ENCODE data around the gene SLC25A48.

Gene SLC25A48

GRCh38 chr5:135834639-135835529 lies at the start of gene SLC25A48:
TSS of gene SLC25A48 (plus strand) at chr5:135834663. CDS start at chr5:135834848, 185 bp downstream.
- DNase-seq (ENCODE audit: low spot score) = peak; percentile 88

DNA sequence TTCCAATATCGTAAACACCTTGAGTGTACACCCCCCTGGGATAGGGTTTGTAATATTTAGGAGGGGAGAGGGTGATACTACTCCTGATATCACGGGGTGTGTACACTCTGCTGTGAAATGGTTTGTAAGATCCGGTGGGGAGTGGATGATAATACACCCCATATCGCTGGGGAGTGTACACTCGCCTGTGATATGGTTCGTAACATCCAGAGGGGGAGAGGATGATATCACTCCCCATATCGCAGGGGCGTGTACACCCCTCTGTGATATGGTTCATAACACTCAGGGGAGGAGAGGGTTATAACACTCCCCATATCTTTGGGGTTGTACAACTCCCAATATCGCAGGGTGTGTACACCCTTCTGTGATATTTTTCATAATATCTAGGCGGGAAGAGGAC lies 33.8 kb upstream of the SLC25A48 start:
- no peak for DNase-seq (ENCODE audit: low spot score)

DNA sequence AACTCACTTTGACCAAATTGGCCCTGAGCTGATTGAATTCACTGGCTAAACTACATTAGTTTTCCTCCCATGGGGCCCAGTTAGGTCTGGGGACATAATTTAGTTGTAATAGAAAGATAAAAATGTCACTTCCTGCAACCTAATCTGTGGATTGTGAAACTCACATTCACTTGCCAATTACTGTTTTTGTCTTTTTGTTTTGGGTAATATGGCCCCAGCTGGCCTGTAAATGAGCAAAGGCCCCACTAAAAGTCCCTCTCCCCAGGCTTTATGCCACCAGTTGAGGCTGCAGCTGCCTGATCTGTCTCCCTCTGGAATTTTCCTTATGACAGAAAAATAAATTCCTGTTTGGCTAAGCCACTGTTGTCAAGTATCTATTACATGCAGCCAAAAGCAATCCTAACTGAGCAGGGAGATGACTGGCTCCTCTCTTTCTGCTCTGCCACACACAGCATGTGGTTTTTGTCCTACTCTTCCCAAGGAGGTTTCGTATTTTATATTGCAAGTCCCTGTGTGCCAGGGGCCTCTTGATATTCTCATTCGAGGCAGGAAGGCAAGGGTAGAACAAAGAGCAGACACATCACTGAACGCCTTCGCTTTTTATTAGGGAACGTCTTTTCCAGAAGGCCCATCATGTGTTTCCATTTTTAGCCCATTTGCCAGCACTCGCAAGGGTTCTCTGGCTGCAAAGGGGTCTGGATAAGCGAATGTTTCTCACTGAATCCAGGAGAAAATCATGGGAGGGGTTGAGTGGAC lies 24.1 kb upstream of the SLC25A48 start:
- no peak for DNase-seq (ENCODE audit: low spot score)

DNA sequence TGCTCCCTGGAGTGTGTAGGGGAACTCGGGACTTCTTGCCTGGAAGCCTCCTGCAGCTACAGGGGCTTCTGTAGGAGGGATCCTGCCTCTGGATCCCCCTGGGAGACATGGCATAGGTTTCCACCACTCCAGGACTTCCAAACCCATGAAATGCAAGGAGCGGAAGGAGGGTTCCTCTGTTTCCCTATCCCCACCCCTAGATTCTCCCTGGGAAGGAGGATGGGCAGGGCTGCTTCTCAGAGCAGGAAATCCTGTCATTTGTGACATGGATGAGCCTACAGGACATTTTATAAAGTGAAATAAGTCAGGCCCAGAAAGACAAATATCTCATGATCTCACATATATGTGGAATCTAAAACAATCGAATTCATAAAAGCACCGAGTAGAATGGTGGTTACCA lies 23.5 kb upstream of the SLC25A48 start:
- DNase-seq (ENCODE audit: low spot score) = no peak

DNA sequence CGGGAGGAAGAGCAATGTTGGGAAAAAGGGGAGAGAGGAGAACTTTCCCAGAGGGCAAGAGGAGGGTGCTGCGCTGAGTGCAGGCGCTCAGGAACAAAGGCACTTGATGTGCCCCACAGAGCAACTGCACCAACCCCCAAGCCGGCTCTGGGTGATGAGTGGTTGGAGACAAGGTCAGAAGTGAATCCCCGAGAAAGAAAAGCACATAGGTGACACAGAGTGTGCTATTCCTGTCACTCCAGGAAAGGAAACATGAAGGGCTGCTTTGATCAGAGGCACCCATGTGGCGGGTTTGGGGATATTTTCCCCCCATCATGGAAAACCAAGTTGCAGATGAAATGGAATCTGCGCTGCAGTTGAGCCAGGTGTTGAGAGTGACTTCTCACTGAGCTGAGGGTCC lies 20.7 kb upstream of the SLC25A48 start:
- no peak for DNase-seq (ENCODE audit: low spot score)

DNA sequence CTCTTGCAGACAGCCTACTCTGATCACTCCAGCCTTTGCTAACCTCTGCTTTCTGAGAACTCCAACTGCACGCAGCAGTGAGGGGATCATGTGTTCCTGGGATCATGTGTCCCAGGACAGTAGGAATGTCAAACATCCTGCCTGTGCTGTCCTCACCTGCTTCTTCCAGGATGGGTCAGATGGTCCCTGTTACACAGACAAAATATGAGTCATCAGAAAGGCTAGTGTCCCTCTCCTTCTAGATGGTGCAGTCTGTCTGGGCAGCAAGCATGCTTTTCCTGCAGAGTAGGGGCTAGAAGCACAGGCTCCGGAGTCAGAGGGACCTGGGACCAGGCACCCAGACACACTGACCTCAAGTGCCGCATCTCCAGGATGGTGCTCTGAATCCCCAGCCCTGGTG lies 20.1 kb upstream of the SLC25A48 start:
- DNase-seq (ENCODE audit: low spot score) = peak; percentile 50

DNA sequence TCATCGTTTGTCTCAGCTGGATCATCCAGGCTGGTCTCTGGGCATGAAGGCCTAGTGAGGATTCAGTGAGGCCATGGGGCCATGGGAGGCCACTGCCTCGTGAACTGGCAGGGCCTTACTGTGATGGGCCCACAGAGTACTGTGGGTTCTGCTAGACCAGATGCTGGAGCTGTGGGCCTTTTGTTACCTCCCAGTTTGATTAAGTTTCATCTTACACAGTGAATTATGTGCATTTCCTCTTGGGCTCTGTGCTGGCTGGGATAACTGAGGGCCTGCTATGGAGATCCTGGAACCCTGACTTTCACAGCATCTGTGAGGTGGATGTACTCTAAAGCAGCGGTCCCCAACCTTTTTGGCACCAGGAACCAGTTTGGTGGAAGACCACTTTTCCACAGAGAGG lies 19.7 kb upstream of the SLC25A48 start:
- DNase-seq (ENCODE audit: low spot score) = no peak

GRCh38 chr5:135821061-135821801 lies 13.2 kb upstream of the SLC25A48 start:
- no peak for DNase-seq (ENCODE audit: low spot score)

GRCh38 chr5:135821802-135822201 lies 12.7 kb upstream of the SLC25A48 start:
- DNase-seq (ENCODE audit: low spot score) = no peak

GRCh38 chr5:135822286-135822685 lies 12.2 kb upstream of the SLC25A48 start:
- no peak for DNase-seq (ENCODE audit: low spot score)

DNA sequence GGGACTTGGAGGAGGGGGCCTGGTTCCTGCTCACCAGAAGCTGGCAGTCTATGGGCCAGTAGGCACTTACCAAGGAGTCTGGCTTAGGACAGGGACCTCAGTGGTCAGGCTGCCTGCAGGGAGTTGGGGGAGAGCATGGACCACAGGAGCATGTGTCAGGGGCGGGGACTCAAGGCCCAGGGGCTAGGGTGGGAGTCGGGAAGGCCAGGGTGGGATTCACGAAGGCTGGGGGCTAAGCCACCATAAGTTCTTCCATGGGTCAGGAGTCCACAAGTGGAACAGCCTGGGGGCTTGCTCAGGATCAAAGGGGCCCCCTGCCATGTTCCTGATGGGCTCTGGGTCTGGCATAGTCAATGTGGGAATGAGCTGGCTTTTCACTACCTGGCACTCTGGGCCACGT lies 11.5 kb upstream of the SLC25A48 start:
- DNase-seq (ENCODE audit: low spot score) = no peak

DNA sequence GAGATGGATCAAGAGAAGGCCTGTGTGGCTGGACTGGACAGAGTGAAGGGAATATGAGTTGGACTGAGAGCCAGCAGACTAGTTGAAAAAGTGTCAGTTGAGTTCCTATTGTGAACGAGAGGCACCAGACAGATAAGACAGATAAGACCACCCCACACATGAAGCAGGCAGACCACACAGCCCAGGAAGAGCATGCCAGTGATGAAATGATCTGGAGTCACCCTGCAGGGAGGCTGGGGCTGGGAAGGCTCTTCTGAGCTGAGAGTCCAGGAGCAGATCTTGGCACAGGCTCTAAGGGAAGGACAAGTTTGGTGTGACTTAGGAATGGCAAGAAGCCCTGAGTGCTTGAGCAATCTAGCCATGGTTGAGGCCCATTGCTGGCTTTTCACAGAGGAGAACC lies 10.6 kb upstream of the SLC25A48 start:
- DNase-seq (ENCODE audit: low spot score) = no peak

DNA sequence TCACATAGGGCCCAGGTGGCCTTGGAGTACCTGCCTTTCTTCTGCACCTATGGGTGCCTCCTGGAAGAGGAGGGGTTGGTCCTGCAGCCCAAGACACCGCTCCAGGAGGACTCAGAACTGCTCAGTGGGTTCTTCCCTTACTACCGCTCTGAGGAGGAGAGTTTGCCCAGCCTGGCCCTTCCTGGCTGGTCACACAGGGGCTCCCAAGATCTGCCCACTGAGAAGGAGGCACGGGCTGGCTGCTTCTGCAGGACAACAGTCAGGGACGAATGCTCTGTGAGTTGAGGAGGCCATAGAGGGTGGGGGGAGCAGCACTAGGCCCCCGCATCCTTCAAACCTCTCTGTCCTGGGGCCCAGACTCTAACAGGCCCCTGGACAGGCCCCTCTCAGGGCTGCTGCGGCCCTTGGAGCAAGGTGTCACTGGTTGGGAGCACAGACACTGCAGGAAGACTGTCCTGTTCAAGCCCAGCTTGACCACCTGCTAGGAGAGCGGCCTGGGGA lies 9.9 kb upstream of the SLC25A48 start:
- DNase-seq (ENCODE audit: low spot score) = no peak

GRCh38 chr5:135825373-135826220 lies 8.9 kb upstream of the SLC25A48 start:
- no peak for DNase-seq (ENCODE audit: low spot score)

- DNase-seq (ENCODE audit: low spot score) = no peak
These were observed 8.3 kb upstream of the SLC25A48 start for GRCh38 chr5:135826221-135826525.

DNA sequence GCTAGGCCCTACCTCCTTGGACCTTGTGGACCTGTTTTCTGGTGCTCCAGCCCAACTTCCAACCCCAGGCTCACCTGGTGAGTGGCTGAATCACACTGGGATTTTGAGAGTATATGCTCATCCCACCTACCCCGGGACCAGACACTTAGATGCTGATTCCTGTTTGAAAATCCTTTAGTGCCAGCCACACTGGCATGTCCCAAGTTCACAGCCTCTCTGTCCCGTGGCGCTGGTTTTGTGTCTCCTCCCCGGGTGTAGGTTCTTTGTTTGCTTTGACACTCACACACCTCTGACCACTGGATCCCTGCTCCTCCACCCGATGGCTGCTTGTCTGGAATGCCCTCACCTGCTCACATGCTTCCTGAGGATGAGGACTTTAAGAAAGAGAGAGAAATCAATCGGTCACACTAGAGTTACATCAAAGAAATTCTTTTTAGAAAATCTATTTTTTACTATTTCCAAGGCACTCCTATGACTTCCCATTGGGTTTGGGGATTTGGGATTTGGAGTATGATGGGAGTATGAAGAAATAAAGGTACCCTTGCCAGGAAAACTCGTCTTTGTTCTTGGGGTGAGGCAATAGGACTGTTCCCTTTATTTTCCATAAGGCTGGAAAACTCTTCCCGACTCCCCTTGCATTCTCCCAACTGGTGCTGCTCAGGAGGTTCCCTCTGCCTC lies 7.3 kb upstream of the SLC25A48 start:
- DNase-seq (ENCODE audit: low spot score) = no peak

- DNase-seq (ENCODE audit: low spot score) = no peak
These were observed 6.3 kb upstream of the SLC25A48 start for GRCh38 chr5:135827965-135828781.

DNA sequence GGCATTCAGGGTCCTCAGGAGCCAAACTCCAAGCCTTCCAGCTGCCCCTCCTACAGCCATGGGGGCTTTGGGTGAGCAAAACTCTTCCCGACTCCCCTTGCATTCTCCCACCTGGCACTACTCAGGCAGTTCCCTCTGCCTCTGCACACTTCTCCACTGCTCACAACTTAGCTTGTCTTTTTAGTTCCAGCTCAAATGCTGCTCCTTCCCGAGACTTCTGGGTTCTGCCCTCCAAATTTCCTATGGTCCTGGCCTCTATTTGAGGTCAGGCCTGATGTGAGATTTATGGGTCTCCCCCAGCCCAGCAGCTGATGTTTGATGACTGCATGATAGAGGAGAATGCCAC lies 5.7 kb upstream of the SLC25A48 start:
- no peak for DNase-seq (ENCODE audit: low spot score)

GRCh38 chr5:135829179-135829578 lies 5.3 kb upstream of the SLC25A48 start:
- no peak for DNase-seq (ENCODE audit: low spot score)

GRCh38 chr5:135829681-135830383 lies 4.6 kb upstream of the SLC25A48 start:
- peak; percentile 66 for DNase-seq (ENCODE audit: low spot score)
